HK-2 (cell line): ENCODE measurements around the gene FAM216A.
A peak's percentile ranks its signal among the peaks of the same experiment; 100 is the strongest.
"Not testable (repeated sequence)": the region's sequence is repeated elsewhere in the genome, so short reads cannot be mapped to it uniquely, and the experiment has no call there.

Source experiments
- DNase-seq: peaks from one replicate; pipeline ENCODE4 v3.0.0-alpha.2; 2018; ENCODE audit not compliant: unreplicated experiment

Gene FAM216A

GRCh38 chr12:110468214-110469048 is at the start of gene FAM216A, which contains the start of gene GPN3:
Gene FAM216A (plus strand): TSS chr12:110468845. CDS start chr12:110468876, 31 bp downstream.
Gene GPN3 (minus strand): TSS chr12:110468257. CDS start chr12:110468203, 54 bp downstream.
- peak; percentile 98 for DNase-seq

DNA sequence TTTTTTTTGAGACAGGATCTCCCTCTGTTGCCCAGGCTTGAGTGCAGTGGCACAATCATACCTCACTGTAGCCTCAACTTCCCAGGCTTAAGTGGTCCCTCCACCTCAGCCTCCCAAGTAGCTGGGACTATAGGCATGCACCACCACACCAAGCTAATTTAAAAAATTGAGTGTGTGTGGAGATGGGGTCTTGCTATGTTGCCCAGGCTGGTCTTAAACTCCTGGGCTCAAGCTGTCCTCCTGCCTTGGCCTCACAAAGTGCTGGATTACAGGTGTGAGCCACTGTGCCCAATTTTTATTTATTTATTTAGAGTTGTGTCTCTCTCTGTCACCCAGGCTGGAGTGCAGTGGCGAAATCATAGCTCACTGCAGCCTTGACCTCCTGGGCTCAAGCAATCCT is 48.0 kb upstream of the FAM216A start:
- DNase-seq: not testable (repeated sequence)

DNA sequence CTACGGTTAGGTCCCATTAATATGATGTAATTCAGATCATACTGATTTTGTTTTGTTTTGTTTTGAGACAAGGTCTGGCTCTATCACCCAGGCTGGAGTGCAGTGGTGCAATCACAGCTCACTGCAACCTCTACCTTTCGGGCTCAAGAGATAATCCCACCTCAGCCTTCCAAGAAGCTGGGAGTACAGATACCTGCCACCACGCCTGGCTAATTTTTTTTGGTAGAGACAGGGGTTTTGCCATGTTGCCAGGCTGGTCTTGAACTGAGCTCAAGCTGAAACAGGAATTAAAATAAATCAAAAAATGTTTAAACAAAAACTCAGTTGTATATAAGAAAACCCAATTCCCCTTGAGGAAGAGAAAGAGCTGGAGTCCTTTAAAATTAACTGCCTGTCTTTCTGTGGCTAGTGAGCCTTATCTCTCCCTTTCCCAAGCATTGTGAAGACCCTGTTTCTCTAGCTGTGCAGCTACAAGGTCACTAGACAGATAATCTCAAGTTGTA is 47.4 kb upstream of the FAM216A start:
- no peak for DNase-seq

DNA sequence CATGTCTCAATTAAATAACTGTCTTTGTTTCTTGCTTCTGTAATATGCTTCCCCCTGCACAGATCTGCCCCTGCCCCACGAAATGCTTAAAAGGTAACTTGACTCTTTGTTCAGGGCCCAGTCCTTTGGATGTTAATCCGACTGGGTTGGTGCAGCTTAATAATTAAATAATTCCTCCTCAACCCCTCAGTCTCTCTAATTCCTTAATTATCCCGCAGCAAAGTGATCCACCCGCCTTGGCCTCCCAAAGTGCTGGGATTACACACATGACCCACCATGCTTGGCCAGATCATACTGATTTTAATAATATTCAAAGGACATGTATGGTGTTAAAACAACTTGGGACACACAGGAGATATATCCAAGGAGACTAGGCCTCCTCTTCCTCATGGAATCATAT is 46.9 kb upstream of the FAM216A start:
- no peak for DNase-seq

- no peak for DNase-seq
Measured at GRCh38 chr12:110424237-110424636, 44.4 kb upstream of the FAM216A start.

- no peak for DNase-seq
Measured at GRCh38 chr12:110426406-110426805, 42.2 kb upstream of the FAM216A start.

GRCh38 chr12:110429676-110430075 is 39.0 kb upstream of the FAM216A start:
- not testable (repeated sequence) for DNase-seq

DNA sequence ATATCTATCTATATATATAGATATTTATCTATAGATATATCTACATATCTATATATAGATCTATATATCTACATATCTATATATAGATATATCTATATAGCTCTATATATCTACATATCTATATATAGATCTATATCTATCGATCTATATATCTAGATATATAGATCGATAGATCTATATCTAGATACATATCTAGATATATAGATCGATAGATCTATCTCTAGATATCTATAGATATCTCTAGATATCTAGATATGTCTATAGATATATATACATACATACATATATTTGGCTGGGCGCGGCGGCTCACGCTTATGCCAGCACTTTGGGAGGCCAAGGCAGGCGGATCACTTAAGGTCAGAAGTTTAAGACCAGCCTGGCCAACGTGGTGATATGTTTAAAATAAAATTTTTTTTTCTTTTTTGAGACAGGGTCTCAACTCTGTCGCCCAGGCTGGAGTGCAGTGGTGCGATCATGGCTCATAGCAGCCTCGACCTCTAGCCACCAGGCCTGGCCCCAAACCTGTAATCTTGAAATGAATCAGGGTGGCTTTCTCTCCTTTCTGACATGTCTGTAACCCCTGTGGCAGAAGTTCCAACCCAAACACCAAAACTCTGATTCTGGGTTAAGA is 36.6 kb upstream of the FAM216A start:
- DNase-seq: no peak

GRCh38 chr12:110436231-110436630 is 32.4 kb upstream of the FAM216A start:
- DNase-seq: no peak

DNA sequence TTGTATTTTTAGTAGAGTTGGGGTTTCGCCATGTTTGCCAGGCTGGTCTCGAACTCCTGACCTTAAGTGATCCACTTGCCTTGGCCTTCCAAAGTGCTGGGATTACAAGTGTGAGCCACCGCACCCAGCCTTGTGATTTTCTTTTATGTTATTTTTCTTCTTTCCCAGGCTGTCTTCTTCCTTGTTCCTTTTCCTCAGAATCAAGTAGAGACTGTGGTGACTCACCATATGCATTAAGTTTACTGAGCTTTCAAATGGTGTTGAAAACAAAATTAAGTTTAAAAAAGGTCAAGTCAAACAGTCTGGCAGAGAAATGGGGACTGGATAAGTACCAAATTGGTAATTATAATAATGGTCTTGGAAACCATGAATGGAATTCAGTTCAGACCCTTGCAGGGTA is 24.2 kb upstream of the FAM216A start:
- DNase-seq: no peak

- DNase-seq: peak; percentile 94
Measured at GRCh38 chr12:110449799-110450497, 18.7 kb upstream of the FAM216A start, which contains the start of gene ARPC3. Gene ARPC3 (minus strand): TSS chr12:110450337. CDS start chr12:110450260, 77 bp downstream.

GRCh38 chr12:110451263-110451662 is 17.4 kb upstream of the FAM216A start:
- no peak for DNase-seq

DNA sequence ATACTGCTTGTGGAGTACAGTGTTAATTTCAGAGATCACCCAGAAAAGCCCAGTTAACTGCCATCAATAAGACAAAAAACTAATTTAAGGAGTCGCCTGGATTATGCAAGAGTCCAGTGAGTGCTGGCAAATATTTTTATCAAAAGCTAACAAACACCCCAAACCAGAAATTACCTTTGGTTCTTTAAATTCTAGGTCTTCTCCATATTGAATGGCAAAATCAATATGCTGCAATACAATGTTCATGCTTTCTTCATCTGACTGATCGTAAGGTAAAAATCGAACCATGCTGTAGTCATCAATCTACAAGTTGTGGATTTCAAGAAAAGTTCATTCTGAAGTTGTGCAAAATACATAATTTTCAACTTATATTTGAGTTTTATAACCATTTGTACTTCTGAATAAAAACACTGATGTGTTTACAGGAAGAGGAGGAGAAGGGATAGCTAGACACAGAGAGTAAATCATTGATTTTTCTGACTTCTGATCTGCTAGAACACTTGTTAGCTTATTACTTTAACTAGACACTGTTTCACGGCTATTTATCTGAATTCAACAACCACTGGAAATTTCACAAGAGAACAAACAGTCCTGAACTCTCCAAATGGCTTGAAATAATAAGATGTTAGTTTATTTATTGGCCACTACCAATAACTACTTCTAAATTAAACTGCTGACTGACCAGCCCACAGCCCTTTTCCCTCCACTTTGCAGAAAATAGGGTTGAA is 14.9 kb upstream of the FAM216A start:
- DNase-seq: no peak

GRCh38 chr12:110458756-110459155 is 9.9 kb upstream of the FAM216A start:
- DNase-seq: no peak

DNA sequence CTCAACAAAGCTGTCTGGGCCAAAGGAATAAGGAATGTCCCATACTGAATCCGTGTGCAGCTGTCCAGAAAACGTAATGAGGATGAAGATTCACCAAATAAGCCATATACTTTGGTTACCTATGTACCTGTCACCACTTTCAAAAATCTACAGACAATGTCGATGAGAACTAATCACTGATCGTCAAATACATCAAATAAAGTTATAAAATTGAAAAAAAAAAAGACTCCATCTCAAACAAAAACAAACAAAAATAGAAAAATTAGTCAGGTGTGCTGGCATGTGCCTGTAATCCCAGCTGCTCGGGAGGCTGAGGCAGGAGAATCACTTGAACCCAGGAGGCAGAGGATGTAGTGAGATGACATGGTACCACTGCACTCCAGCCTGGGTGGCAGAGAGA is 7.5 kb upstream of the FAM216A start:
- not testable (repeated sequence) for DNase-seq

GRCh38 chr12:110465024-110465423 is 3.6 kb upstream of the FAM216A start:
- DNase-seq: no peak

GRCh38 chr12:110465765-110466164 is 2.9 kb upstream of the FAM216A start:
- DNase-seq: not testable (repeated sequence)

DNA sequence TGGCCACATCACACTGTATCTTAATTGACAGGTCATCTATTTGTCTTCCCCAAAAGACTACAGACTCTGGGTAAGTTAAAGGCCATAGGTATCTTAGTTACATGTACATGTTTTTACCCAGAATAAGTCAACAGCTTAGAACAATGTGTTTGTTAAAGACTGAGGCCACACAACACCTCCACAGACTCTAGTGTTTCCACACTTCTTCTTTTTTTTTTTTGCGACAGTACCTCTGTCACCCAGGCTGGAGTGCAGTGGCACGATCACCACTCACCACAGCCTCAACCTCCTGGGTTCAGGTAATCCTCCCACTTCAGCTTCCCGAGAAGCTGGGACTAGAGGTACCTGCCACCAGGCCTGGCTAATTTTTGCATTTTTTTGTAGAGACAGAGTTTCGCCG is 1.9 kb upstream of the FAM216A start:
- DNase-seq: no peak

DNA sequence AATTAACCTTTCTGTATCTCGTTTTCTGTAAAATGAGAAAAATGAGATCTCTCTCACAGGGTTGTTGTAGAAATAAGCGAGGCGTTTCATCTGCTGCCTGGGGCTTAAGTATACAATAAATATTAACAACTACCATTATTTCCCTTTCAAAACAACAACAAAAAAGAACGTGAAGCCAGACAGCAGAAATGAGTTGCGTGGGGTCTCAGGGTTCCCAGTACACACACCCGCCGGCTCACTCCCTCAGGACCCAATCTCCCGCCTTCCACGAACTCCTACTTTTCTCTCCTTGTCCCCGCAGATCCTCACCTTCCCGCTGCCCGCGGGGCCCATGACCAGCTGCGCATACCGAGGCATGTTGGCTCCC is 815 bp upstream of the FAM216A start:
- no peak for DNase-seq

- no peak for DNase-seq
Measured at GRCh38 chr12:110475426-110475825, 6.8 kb downstream of the FAM216A start.

GRCh38 chr12:110498984-110499706 is 30.5 kb downstream of the FAM216A start:
- DNase-seq: no peak
